ENCODE results near the gene NR6A1.

Gene NR6A1

GRCh38 chr9:124485201-124485600 lies 285.9 kb downstream of the NR6A1 start:
- H3K4me1 Mint-ChIP-seq (ENCODE audit: low read depth), result no peaks in the 10 kb centered on the region
- H3K9me3 Mint-ChIP-seq (ENCODE audit: low read depth), result no peaks in the 10 kb centered on the region
- no peaks in the 10 kb centered on the region for H3K27me3 Mint-ChIP-seq
- no peak overlapping the region for H3K4me3 Mint-ChIP-seq
- H3K36me3 Mint-ChIP-seq, result no peaks in the 10 kb centered on the region
- H3K27ac Mint-ChIP-seq, result no peak overlapping the region

GRCh38 chr9:124483481-124483880 lies 287.6 kb downstream of the NR6A1 start:
- Mint-ChIP-seq H3K9me3 (ENCODE audit: low read depth) (no peaks in the 10 kb centered on the region), H3K27ac (no peak overlapping the region), H3K4me1 (ENCODE audit: low read depth) (no peaks in the 10 kb centered on the region), H3K36me3 (no peaks in the 10 kb centered on the region), H3K27me3 (no peaks in the 10 kb centered on the region), H3K4me3 (no peak overlapping the region)

GRCh38 chr9:124482431-124483031 lies 288.6 kb downstream of the NR6A1 start:
- Mint-ChIP-seq H3K27ac (no peak overlapping the region), H3K4me3 (no peak overlapping the region), H3K27me3 (no peaks in the 10 kb centered on the region), H3K36me3 (no peaks in the 10 kb centered on the region), H3K9me3 (ENCODE audit: low read depth) (no peaks in the 10 kb centered on the region), H3K4me1 (ENCODE audit: low read depth) (no peaks in the 10 kb centered on the region)

GRCh38 chr9:124481115-124481514 lies 290.0 kb downstream of the NR6A1 start:
- Mint-ChIP-seq H3K4me3 (no peak overlapping the region), H3K4me1 (ENCODE audit: low read depth) (no peaks in the 10 kb centered on the region), H3K9me3 (ENCODE audit: low read depth) (no peaks in the 10 kb centered on the region), H3K27me3 (no peaks in the 10 kb centered on the region), H3K36me3 (no peaks in the 10 kb centered on the region), H3K27ac (no peak overlapping the region)

GRCh38 chr9:124480621-124480981 lies 290.5 kb downstream of the NR6A1 start:
- Mint-ChIP-seq H3K4me1 (ENCODE audit: low read depth) (no peaks in the 10 kb centered on the region), H3K27ac (no peak overlapping the region), H3K36me3 (no peaks in the 10 kb centered on the region), H3K9me3 (ENCODE audit: low read depth) (no peaks in the 10 kb centered on the region), H3K27me3 (no peaks in the 10 kb centered on the region), H3K4me3 (no peak overlapping the region)

GRCh38 chr9:124479947-124480620 lies 291.0 kb downstream of the NR6A1 start:
- Mint-ChIP-seq H3K27ac (no peak overlapping the region), H3K4me3 (no peak overlapping the region), H3K36me3 (no peaks in the 10 kb centered on the region), H3K27me3 (no peaks in the 10 kb centered on the region), H3K9me3 (ENCODE audit: low read depth) (no peaks in the 10 kb centered on the region), H3K4me1 (ENCODE audit: low read depth) (no peaks in the 10 kb centered on the region)

- Mint-ChIP-seq H3K27me3 (no peaks in the 10 kb centered on the region), H3K27ac (no peak overlapping the region), H3K4me3 (no peak overlapping the region), H3K36me3 (no peaks in the 10 kb centered on the region), H3K4me1 (ENCODE audit: low read depth) (no peaks in the 10 kb centered on the region), H3K9me3 (ENCODE audit: low read depth) (no peaks in the 10 kb centered on the region)
Observed at GRCh38 chr9:124479371-124479770, 291.7 kb downstream of the NR6A1 start.

GRCh38 chr9:124478354-124478753 lies 292.8 kb downstream of the NR6A1 start:
- H3K27ac Mint-ChIP-seq, result no peak overlapping the region
- H3K27me3 Mint-ChIP-seq, result peaks cover 1% of the 10 kb centered on the region
- no peaks in the 10 kb centered on the region for H3K9me3 Mint-ChIP-seq (ENCODE audit: low read depth)
- H3K4me1 Mint-ChIP-seq (ENCODE audit: low read depth), result no peaks in the 10 kb centered on the region
- H3K4me3 Mint-ChIP-seq, result no peak overlapping the region
- H3K36me3 Mint-ChIP-seq, result no peaks in the 10 kb centered on the region

- Mint-ChIP-seq H3K9me3 (ENCODE audit: low read depth) (no peaks in the 10 kb centered on the region), H3K36me3 (no peaks in the 10 kb centered on the region), H3K27me3 (peaks cover 1% of the 10 kb centered on the region), H3K27ac (no peak overlapping the region), H3K4me1 (ENCODE audit: low read depth) (no peaks in the 10 kb centered on the region), H3K4me3 (no peak overlapping the region)
Observed at GRCh38 chr9:124477648-124478285, 293.3 kb downstream of the NR6A1 start.

- H3K27me3 Mint-ChIP-seq, result peaks cover 1% of the 10 kb centered on the region
Observed at GRCh38 chr9:124477211-124477647, 293.9 kb downstream of the NR6A1 start.

GRCh38 chr9:124475868-124476690 lies 295.0 kb downstream of the NR6A1 start:
- Mint-ChIP-seq H3K4me3 (no peak overlapping the region), H3K9me3 (ENCODE audit: low read depth) (no peaks in the 10 kb centered on the region), H3K27ac (no peak overlapping the region), H3K36me3 (no peaks in the 10 kb centered on the region), H3K4me1 (ENCODE audit: low read depth) (no peaks in the 10 kb centered on the region), H3K27me3 (peaks cover 4% of the 10 kb centered on the region)

More at GRCh38 chr9:124477211-124477647, 293.9 kb downstream of the NR6A1 start:
- Mint-ChIP-seq H3K36me3 (no peaks in the 10 kb centered on the region), H3K4me3 (no peak overlapping the region), H3K9me3 (ENCODE audit: low read depth) (no peaks in the 10 kb centered on the region), H3K4me1 (ENCODE audit: low read depth) (no peaks in the 10 kb centered on the region), H3K27ac (no peak overlapping the region)

GRCh38 chr9:124475158-124475867 lies 295.8 kb downstream of the NR6A1 start:
- no peaks in the 10 kb centered on the region for H3K36me3 Mint-ChIP-seq
- no peaks in the 10 kb centered on the region for H3K4me1 Mint-ChIP-seq (ENCODE audit: low read depth)
- H3K9me3 Mint-ChIP-seq (ENCODE audit: low read depth), result no peaks in the 10 kb centered on the region
- H3K27me3 Mint-ChIP-seq, result peaks cover 4% of the 10 kb centered on the region
- no peak overlapping the region for H3K4me3 Mint-ChIP-seq
- H3K27ac Mint-ChIP-seq, result no peak overlapping the region

GRCh38 chr9:124474151-124474550 lies 297.0 kb downstream of the NR6A1 start:
- H3K4me1 Mint-ChIP-seq (ENCODE audit: low read depth), result no peaks in the 10 kb centered on the region
- H3K27ac Mint-ChIP-seq, result no peak overlapping the region
- peaks cover 4% of the 10 kb centered on the region for H3K27me3 Mint-ChIP-seq
- no peaks in the 10 kb centered on the region for H3K9me3 Mint-ChIP-seq (ENCODE audit: low read depth)
- no peak overlapping the region for H3K4me3 Mint-ChIP-seq
- H3K36me3 Mint-ChIP-seq, result no peaks in the 10 kb centered on the region

- H3K4me3 Mint-ChIP-seq, result no peak overlapping the region
Observed at GRCh38 chr9:124473310-124473709, 297.8 kb downstream of the NR6A1 start.

More at GRCh38 chr9:124473310-124473709, 297.8 kb downstream of the NR6A1 start:
- no peaks in the 10 kb centered on the region for H3K36me3 Mint-ChIP-seq
- no peaks in the 10 kb centered on the region for H3K4me1 Mint-ChIP-seq (ENCODE audit: low read depth)
- peaks cover 4% of the 10 kb centered on the region for H3K27me3 Mint-ChIP-seq
- H3K9me3 Mint-ChIP-seq (ENCODE audit: low read depth), result no peaks in the 10 kb centered on the region
- H3K27ac Mint-ChIP-seq, result no peak overlapping the region

All from activated naive CD8-positive, alpha-beta T cell (primary cell).